ENCODE data around the gene COL12A1. TPM values are rescaled to one million over a fixed set of nuclear protein-coding genes. Genes with fewer than 3 reads are reported as not detected.

Gene COL12A1
- total and polyA plus RNA-seq, 2 experiments from 2014 or later = 0.39 to 6.3 TPM

GRCh38 chr6:75103431-75103830, 102.4 kb downstream of the COL12A1 start:
- Histone ChIP-seq H3K4me2 (no peak overlapping the region), H3K36me3 (ENCODE audit: insufficient read depth) (no peaks in the 10 kb centered on the region), H3K27ac (ENCODE audit: low read depth) (no peak overlapping the region), H3K27me3 (ENCODE audit: insufficient read depth) (no peaks in the 10 kb centered on the region), H3F3A (replicated peaks; ENCODE audit: low read depth) (no peaks in the 10 kb centered on the region), H3K4me3 (no peak overlapping the region), H3K9me2 (ENCODE audit: insufficient read depth) (peaks cover 4% of the 10 kb centered on the region; the same call in 1 of the 2 replicates), H2AFZ (no peak overlapping the region), H4K20me1 (replicated peaks; ENCODE audit: insufficient read depth) (no peaks in the 10 kb centered on the region), H3K79me2 (replicated peaks; ENCODE audit: insufficient read depth) (no peaks in the 10 kb centered on the region), H3K4me1 (ENCODE audit: insufficient read depth) (no peaks in the 10 kb centered on the region)
- Mint-ChIP-seq H3K4me1 (0 out of 3 replicates have a peak, but pooled peaks cover 2% of the 10 kb centered on the region), H3K36me3 (ENCODE audit: low read depth) (no peaks in the 10 kb centered on the region), H3K27ac (no peak overlapping the region), H3K4me3 (no peak overlapping the region), H3K9me3 (no peaks in the 10 kb centered on the region), H3K27me3 (ENCODE audit: insufficient read depth, low read depth, poor library complexity) (no peaks in the 10 kb centered on the region)
- TF ChIP-seq EZH2phosphoT487 (IDR thresholded peaks at IDR 0.05; ENCODE audit: unreplicated experiment) = no peak
- no peak for TF ChIP-seq EZH2 (IDR thresholded peaks at IDR 0.05; ENCODE audit: low read depth, unreplicated experiment)
- TF ChIP-seq CTCF (conservative IDR thresholded peaks at IDR 0.05; ENCODE audit: low read depth in 2 of 2) = no peak
- TF ChIP-seq ZNF462 (CRISPR knock-in tag; IDR thresholded peaks at IDR 0.05) = no peak
- no peak for TF ChIP-seq POLR2AphosphoS5 (IDR thresholded peaks at IDR 0.05; ENCODE audit: low read depth)
- TF ChIP-seq REST (IDR thresholded peaks at IDR 0.05; ENCODE audit: unreplicated experiment) = no peak
- TF ChIP-seq ETS1 (IDR thresholded peaks at IDR 0.05) = no peak
- TF ChIP-seq NANOG (IDR thresholded peaks at IDR 0.05; ENCODE audit: borderline replicate concordance) = no peak
- DNase-seq (ENCODE audit: low spot score) (no peak), ATAC-seq (no peak)
